ENCODE measurements around the gene ABCC5. TPM values are rescaled to one million over a fixed set of nuclear protein-coding genes. Genes with fewer than 3 reads are reported as not detected.

Gene ABCC5
- total RNA-seq, 2 donors from 2014 or later, result 20.8 to 26.2 TPM

- peaks cover 26% of the 10 kb centered on the region for H3K36me3 ChIP-seq
- no peaks in the 10 kb centered on the region for H3K27me3 ChIP-seq (replicated peaks; ENCODE audit: insufficient read depth)
- no peaks in the 10 kb centered on the region for H3K9me3 ChIP-seq
- no peak for ATAC-seq (ENCODE audit: insufficient number of reproducible peaks, low FRiP score, low read depth)
- H3K27ac ChIP-seq, result no peak overlapping the region
- no peaks in the 10 kb centered on the region for H3K4me1 ChIP-seq (ENCODE audit: control insufficient read depth in 1 of 2, low read depth in 2 of 2)
- no peak overlapping the region for H3K4me3 ChIP-seq
- DNase-seq (ENCODE audit: low spot score), result no peak
- no peak for TF ChIP-seq CTCF (IDR thresholded peaks at IDR 0.05)
These were observed 29.4 kb downstream of the ABCC5 start for GRCh38 chr3:183988216-183988790.

GRCh38 chr3:183987000-183987600, 30.6 kb downstream of the ABCC5 start:
- H3K27ac ChIP-seq, result no peak overlapping the region
- H3K9me3 ChIP-seq, result no peaks in the 10 kb centered on the region
- H3K36me3 ChIP-seq, result peaks cover 32% of the 10 kb centered on the region

GRCh38 chr3:183984749-183985729, 32.6 kb downstream of the ABCC5 start:
- H3K27ac ChIP-seq, result no peak overlapping the region

More at GRCh38 chr3:183987000-183987600, 30.6 kb downstream of the ABCC5 start:
- no peak for ATAC-seq (ENCODE audit: insufficient number of reproducible peaks, low FRiP score, low read depth)
- Histone ChIP-seq H3K4me3 (no peak overlapping the region), H3K4me1 (ENCODE audit: control insufficient read depth in 1 of 2, low read depth in 2 of 2) (no peaks in the 10 kb centered on the region), H3K27me3 (replicated peaks; ENCODE audit: insufficient read depth) (no peaks in the 10 kb centered on the region)
- TF ChIP-seq CTCF (IDR thresholded peaks at IDR 0.05), result no peak
- no peak for DNase-seq (ENCODE audit: low spot score)

GRCh38 chr3:183984127-183984740, 33.5 kb downstream of the ABCC5 start:
- no peaks in the 10 kb centered on the region for H3K9me3 ChIP-seq
- H3K4me1 ChIP-seq (ENCODE audit: control insufficient read depth in 1 of 2, low read depth in 2 of 2), result no peaks in the 10 kb centered on the region
- no peak overlapping the region for H3K27ac ChIP-seq
- H3K27me3 ChIP-seq (replicated peaks; ENCODE audit: insufficient read depth), result no peaks in the 10 kb centered on the region
- H3K36me3 ChIP-seq, result peaks cover 37% of the 10 kb centered on the region
- no peak for ATAC-seq (ENCODE audit: insufficient number of reproducible peaks, low FRiP score, low read depth)
- TF ChIP-seq CTCF (IDR thresholded peaks at IDR 0.05), result no peak
- no peak overlapping the region for H3K4me3 ChIP-seq
- no peak for DNase-seq (ENCODE audit: low spot score)

More at GRCh38 chr3:183984749-183985729, 32.6 kb downstream of the ABCC5 start:
- no peaks in the 10 kb centered on the region for H3K27me3 ChIP-seq (replicated peaks; ENCODE audit: insufficient read depth)
- DNase-seq (ENCODE audit: low spot score), result no peak
- no peak for TF ChIP-seq CTCF (IDR thresholded peaks at IDR 0.05)
- no peak for ATAC-seq (ENCODE audit: insufficient number of reproducible peaks, low FRiP score, low read depth)
- peaks cover 37% of the 10 kb centered on the region for H3K36me3 ChIP-seq
- H3K4me1 ChIP-seq (ENCODE audit: control insufficient read depth in 1 of 2, low read depth in 2 of 2), result no peaks in the 10 kb centered on the region
- no peak overlapping the region for H3K4me3 ChIP-seq
- H3K9me3 ChIP-seq, result no peaks in the 10 kb centered on the region
